Lower leg skin (tissue), 4 donors: ENCODE data around the gene ALPI. TPM values are rescaled to one million over a fixed set of nuclear protein-coding genes. Genes with fewer than 3 reads are reported as not detected.

ENCODE experiments used
- DNase-seq, 2 donors: peaks; one replicate each; pipeline ENCODE4 v3.0.0-alpha.2; 2019; ENCODE audit warnings: low spot score in 2 of 2
- H3K4me3 ChIP-seq: fragments of 200-600 bp; sonication (generic); 2 replicates; pipeline ENCODE4 v1.5.1; 2017; ENCODE audit warnings: mild to moderate bottlenecking, low read depth; ENCODE audit not compliant: poor library complexity, severe bottlenecking
- POLR2A ChIP-seq, 2 donors: fragments of 450-650 bp; IDR thresholded peaks; one replicate each; pipeline ENCODE4 v1.6.1; 2016 to 2017; ENCODE audit warnings: antibody characterized with exemption in 2 of 2, mild to moderate bottlenecking in 1 of 2, moderate library complexity in 1 of 2
- WGBS, 2 donors: methylation state at CpG; one replicate each; pipeline ENCODE4 v1.1.5; 2018; 5-methylcytosine and 5-hydroxymethylcytosine counted together
- intact Hi-C: fragments of 100-400 bp; cut with DNase I; formaldehyde crosslinking; loops from one replicate; pipeline ENCODE4 v1.15.0; 2023; ENCODE audit warnings: low total_unique reads
- total RNA-seq, 4 donors: library from RNA; depleted of rRNA; stranded (reverse); fragments of >200 nt; gene quantifications; one replicate each; pipeline ENCODE4 v1.1.0, GENCODE V29; 2016
- TF ChIP-seq, protein P1 (sequence below), 3 donors: fragments of 450-650 bp; IDR thresholded peaks; one replicate each; pipeline ENCODE4 v1.5.1; 2016; ENCODE audit warnings: antibody characterized with exemption in 3 of 3, mild to moderate bottlenecking in 3 of 3, moderate library complexity in 2 of 3

Gene ALPI
- total RNA-seq, 4 donors from 2014 or later, result not detected

DNA sequence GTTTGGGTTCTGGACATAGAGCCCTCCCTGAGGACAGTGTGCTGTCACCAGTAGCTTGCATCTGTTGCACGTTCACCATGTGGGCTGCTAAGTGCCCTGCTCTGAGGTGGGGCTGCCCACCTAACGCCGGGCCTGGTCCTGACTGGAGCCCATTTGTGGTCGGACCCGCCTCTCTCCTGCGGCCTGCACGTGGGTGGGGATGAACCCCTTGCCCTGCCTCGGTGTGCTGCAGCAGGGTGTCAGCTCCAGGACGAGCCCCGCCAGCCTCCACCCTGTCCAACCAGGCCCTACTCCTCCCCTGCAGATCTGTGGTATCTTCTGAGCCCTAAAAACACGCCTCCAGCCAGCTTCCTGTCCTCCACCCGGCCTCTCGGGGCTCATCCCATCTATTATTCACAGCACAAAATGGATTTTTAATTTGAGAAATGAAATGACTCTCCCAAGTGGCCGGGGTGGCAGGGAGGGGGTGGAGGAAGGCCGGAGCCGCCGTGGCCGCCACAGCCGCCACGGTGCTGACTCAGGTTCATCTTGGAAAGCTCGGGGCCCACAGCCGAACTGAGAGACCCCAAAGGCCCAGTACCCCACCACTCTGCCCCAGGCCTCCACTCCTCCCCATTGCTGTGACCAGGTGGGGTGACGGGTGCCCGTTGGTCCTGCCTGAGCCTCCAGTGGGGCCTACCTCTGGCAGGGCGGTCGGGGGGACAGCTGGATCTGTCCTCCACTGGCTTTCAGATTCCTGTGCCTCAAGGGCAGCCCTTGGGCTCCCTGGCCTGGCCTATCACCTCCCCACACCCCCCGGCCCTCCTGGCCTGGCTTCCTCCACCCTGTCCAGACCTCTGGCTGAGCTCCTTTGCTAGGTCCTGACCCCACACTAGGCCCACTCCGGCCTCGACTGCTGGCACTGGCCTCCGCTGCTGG is 34.5 kb downstream of the ALPI start:
- H3K4me3 ChIP-seq, result no peak overlapping the region
- intact Hi-C loops, result no loop called here
- whole genome bisulfite sequencing, 2 donors, result 83 to 86% methylated on average over 18 to 30 of the region's 30 CpGs
- no peak for TF ChIP-seq POLR2A (IDR thresholded peaks at IDR 0.05)
- TF ChIP-seq, protein P1, sequence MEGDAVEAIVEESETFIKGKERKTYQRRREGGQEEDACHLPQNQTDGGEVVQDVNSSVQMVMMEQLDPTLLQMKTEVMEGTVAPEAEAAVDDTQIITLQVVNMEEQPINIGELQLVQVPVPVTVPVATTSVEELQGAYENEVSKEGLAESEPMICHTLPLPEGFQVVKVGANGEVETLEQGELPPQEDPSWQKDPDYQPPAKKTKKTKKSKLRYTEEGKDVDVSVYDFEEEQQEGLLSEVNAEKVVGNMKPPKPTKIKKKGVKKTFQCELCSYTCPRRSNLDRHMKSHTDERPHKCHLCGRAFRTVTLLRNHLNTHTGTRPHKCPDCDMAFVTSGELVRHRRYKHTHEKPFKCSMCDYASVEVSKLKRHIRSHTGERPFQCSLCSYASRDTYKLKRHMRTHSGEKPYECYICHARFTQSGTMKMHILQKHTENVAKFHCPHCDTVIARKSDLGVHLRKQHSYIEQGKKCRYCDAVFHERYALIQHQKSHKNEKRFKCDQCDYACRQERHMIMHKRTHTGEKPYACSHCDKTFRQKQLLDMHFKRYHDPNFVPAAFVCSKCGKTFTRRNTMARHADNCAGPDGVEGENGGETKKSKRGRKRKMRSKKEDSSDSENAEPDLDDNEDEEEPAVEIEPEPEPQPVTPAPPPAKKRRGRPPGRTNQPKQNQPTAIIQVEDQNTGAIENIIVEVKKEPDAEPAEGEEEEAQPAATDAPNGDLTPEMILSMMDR (IDR thresholded peaks at IDR 0.05), result no peak
- DNase-seq, result no peak

DNA sequence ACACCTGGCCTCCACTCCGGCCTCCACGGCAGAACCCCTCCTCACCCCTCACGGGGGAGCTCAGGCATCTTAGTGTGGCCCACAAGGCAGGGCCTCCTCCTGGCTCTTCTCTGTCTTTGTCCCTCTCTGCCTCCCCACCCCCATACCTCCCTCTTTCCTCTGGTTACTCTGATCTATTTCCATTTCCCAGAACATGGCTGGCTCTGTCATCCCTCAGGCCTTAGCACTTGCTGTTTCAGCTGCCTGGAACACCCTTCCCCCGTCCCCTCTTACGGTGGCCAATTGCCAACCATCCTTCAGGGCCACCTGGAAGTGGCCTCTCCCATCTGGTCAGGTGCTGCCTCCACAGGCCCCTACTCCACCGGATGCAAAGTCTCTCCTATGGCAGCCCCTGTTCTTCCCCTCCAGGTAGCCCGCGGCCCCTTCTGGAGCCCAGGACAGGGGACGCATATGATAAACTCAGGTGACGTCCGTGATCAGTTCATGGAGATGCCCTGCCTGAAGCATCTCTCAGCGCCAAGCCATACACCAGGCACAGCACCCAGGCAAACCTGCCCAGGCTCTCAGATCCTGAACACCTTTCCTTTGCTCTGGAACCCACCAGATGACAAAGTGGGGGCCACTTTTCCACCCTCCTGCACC is 35.3 kb downstream of the ALPI start:
- TF ChIP-seq, protein P1 (IDR thresholded peaks at IDR 0.05), result no peak
- TF ChIP-seq POLR2A (IDR thresholded peaks at IDR 0.05), result no peak
- no peak for DNase-seq

DNA sequence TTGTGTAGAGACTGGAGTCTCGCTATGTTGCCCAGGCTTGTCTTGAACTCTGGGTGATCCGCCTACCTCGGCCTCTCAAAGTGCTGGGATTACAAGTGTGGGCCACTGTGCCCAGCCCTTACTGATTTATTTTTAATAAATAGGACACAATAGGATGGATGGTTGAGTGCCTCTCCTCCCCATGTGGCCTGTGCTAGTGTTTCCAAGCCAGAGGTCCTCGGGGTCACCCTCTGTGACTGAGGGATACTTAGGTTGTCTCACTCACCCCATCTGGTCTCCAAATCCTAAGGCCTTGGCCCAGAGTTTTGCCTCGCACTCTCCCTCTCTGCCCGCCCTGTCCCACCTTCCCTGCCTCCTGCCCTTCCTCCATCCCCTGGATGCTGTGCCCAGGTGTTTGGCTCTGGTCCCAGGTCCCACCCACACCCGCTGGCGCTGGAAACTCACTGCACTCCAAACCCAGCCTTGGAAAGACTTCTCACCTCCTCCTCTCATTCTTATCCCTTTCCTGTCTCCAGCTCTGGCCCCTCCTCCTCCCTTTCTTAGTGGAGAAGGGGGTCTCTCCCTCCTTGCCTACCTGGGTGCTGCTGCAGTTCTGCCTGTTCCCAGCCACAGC is 36.4 kb downstream of the ALPI start:
- 60 to 71% methylated on average over 8 of the region's 8 CpGs for WGBS, 2 donors
- no peak for DNase-seq
- intact Hi-C loops, result no loop called here
- TF ChIP-seq, protein P1 (IDR thresholded peaks at IDR 0.05), result no peak
- no peak for TF ChIP-seq POLR2A (IDR thresholded peaks at IDR 0.05)
- H3K4me3 ChIP-seq, result no peak overlapping the region

More for the DNA sequence above, 35.3 kb downstream of the ALPI start:
- no peak overlapping the region for H3K4me3 ChIP-seq
- WGBS, 2 donors, result 84 to 94% methylated on average over 11 to 12 of the region's 12 CpGs
- intact Hi-C loops, result no loop called here

DNA sequence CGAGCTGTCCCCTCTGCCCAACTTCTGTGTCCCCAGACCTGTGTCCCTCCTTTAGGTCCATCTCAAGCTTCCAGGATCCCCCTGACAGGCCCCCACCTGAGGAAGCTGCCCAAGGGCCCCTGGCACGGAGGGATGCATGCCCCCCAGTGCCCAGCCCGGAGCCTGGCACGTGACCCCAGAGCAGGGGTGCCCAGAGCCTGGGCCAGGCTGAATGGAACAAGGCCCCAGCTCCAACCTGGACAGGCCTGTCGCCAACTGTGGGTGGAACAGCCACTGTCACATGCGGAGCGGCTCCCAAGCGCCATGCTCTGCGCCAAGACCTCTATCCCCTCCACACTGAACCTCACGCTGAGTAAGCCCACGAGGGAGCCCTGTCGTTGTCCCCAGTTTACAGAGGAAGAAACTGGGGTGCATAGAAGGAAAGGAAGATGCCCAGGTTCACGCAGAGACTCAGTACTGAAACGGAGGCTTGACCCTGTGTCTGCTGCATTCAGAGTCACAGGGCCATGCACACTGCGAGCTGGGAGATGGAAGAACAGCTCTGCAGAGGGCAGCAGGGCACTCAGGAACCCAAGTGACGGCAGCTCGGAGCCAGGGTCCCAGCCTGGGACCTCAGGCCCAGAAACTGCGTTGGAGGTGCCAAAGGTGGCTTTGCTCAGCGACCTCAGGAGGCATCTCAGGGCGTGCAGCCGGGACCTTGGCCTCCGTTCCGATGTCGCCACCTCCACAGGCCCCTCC is 37.2 kb downstream of the ALPI start:
- WGBS, 2 donors, result 86% methylated on average over 18 to 23 of the region's 24 CpGs
- no peak overlapping the region for H3K4me3 ChIP-seq
- TF ChIP-seq, protein P1 (IDR thresholded peaks at IDR 0.05), result no peak
- no peak for TF ChIP-seq POLR2A (IDR thresholded peaks at IDR 0.05)
- no peak for DNase-seq
- intact Hi-C loops, result no loop called here

DNA sequence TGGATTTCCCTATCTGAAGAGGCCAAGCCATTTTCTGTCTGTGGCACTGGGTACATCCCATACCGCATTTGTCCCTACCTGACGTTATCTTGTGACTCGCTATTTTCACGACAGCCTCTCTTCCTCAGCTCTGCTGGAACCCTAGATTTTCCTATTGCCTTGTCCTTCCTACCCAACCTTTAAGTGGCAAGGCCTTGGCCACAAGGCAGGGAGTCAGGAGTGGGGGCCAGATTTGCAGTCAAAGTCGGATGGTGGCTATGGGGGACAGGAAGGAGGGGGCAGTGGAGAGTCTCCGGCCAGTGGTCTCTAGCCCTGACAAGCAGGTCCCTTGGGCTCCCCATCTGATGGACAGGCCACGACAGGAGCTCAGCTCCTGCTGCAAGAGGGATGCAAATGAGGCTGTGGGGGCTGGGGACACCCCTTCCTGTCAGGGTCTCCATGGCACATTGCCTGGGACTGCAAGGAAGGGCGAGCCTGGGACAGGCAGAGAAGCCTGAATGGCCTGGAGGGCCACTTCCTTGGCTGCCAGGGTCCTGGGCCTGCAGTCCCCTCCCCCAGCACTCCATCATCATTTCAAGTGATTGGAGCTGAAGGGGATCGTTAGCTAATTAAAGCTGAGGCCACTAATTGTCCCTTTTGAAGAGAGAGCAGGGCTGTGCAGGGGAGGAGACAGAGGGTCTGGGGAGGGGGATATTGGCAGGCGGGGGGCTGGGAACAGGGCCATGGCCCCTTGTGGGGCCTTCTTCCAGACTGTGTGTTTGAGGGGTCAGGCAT is 37.9 kb downstream of the ALPI start:
- intact Hi-C loops, result no loop called here
- no peak for DNase-seq

More for the DNA sequence above, 37.9 kb downstream of the ALPI start:
- 76 to 82% methylated on average over 10 of the region's 10 CpGs for WGBS, 2 donors
- H3K4me3 ChIP-seq, result no peak overlapping the region
- TF ChIP-seq, protein P1 (IDR thresholded peaks at IDR 0.05), result no peak
- TF ChIP-seq POLR2A (IDR thresholded peaks at IDR 0.05), result no peak
